NCI-H446 (cell line): ENCODE measurements around the gene ANKRD29.
"Not testable (repeated sequence)": the region's sequence is repeated elsewhere in the genome, so short reads cannot be mapped to it uniquely, and the experiment has no call there.

ENCODE experiments used
- DNase-seq, 2 experiments: peaks; one replicate each; lab custom pipeline; 2025; lab: John Stamatoyannopoulos, UW

Gene ANKRD29

GRCh38 chr18:23583071-23583865, 79.4 kb downstream of the ANKRD29 start:
- no peak for DNase-seq

GRCh38 chr18:23580677-23581367, 81.9 kb downstream of the ANKRD29 start:
- DNase-seq = no peak

GRCh38 chr18:23578891-23579653, 83.6 kb downstream of the ANKRD29 start:
- DNase-seq = no peak

- no peak for DNase-seq
Observed at GRCh38 chr18:23578067-23578701, 84.5 kb downstream of the ANKRD29 start.

- DNase-seq = not testable (repeated sequence)
Observed at GRCh38 chr18:23577521-23577920, 85.2 kb downstream of the ANKRD29 start.

- DNase-seq = no peak
Observed at GRCh38 chr18:23575309-23575651, 87.4 kb downstream of the ANKRD29 start.

- DNase-seq = no peak
Observed at GRCh38 chr18:23574611-23575308, 88.0 kb downstream of the ANKRD29 start.

GRCh38 chr18:23573626-23574431, 88.9 kb downstream of the ANKRD29 start:
- no peak for DNase-seq

GRCh38 chr18:23573020-23573419, 89.7 kb downstream of the ANKRD29 start:
- no peak for DNase-seq

- no peak for DNase-seq
Observed at GRCh38 chr18:23572570-23572969, 90.1 kb downstream of the ANKRD29 start.

- no peak for DNase-seq
Observed at GRCh38 chr18:23572012-23572411, 90.7 kb downstream of the ANKRD29 start.

GRCh38 chr18:23570912-23571504, 91.7 kb downstream of the ANKRD29 start:
- no peak for DNase-seq

- no peak for DNase-seq
Observed at GRCh38 chr18:23569299-23570063, 93.2 kb downstream of the ANKRD29 start.

GRCh38 chr18:23568281-23569138, 94.2 kb downstream of the ANKRD29 start:
- no peak for DNase-seq

- no peak for DNase-seq
Observed at GRCh38 chr18:23567671-23568070, 95.0 kb downstream of the ANKRD29 start.

GRCh38 chr18:23565916-23566547, 96.7 kb downstream of the ANKRD29 start:
- DNase-seq = no peak

- no peak for DNase-seq
Observed at GRCh38 chr18:23563377-23564043, 99.2 kb downstream of the ANKRD29 start.

- DNase-seq = no peak
Observed at GRCh38 chr18:23560186-23560585, 102.5 kb downstream of the ANKRD29 start.
